GM19395 (cell line): ENCODE results near the gene KRTAP22-2.

Experiments
- ATAC-seq: cut with Tn5 transposase; IDR thresholded peaks from one replicate; pipeline ENCODE4 v1.9.1; 2021; ENCODE audit warnings: mild to moderate bottlenecking, moderate library complexity; ENCODE audit not compliant: unreplicated experiment

The KRTAP22-2 gene

GRCh38 chr21:30590297-30590696 is at the start of gene KRTAP22-2:
Gene KRTAP22-2, minus strand, starts transcription at chr21:30590397.
- no peak for ATAC-seq

GRCh38 chr21:30638686-30639085 is 48.5 kb upstream of the KRTAP22-2 start:
- ATAC-seq: no peak

GRCh38 chr21:30634906-30635305 is 44.7 kb upstream of the KRTAP22-2 start, which contains the start of gene KRTAP20-2:
Gene KRTAP20-2, plus strand, starts transcription at chr21:30635206. Its CDS starts 58 bp downstream, at chr21:30635264.
- ATAC-seq: no peak

- no peak for ATAC-seq
These were observed 39.0 kb upstream of the KRTAP22-2 start for GRCh38 chr21:30629200-30629599.

GRCh38 chr21:30628109-30628508 is 37.9 kb upstream of the KRTAP22-2 start:
- no peak for ATAC-seq

- no peak for ATAC-seq
These were observed 35.4 kb upstream of the KRTAP22-2 start for GRCh38 chr21:30625449-30626165.

- no peak for ATAC-seq
These were observed 33.2 kb upstream of the KRTAP22-2 start for GRCh38 chr21:30623362-30623761.

GRCh38 chr21:30620522-30620921 is 30.3 kb upstream of the KRTAP22-2 start, which contains the start of gene KRTAP20-4:
Gene KRTAP20-4, plus strand, starts transcription at chr21:30620627.
- no peak for ATAC-seq

GRCh38 chr21:30620080-30620479 is 29.9 kb upstream of the KRTAP22-2 start:
- ATAC-seq: no peak

- ATAC-seq: no peak
These were observed 25.9 kb upstream of the KRTAP22-2 start, which contains the start of gene KRTAP20-1 for GRCh38 chr21:30616125-30616524. Gene KRTAP20-1, plus strand, starts transcription at chr21:30616425. Its CDS starts 30 bp downstream, at chr21:30616455.

GRCh38 chr21:30615199-30615598 is 25.0 kb upstream of the KRTAP22-2 start:
- no peak for ATAC-seq

- no peak for ATAC-seq
These were observed 23.6 kb upstream of the KRTAP22-2 start, which contains the start of gene KRTAP6-1 for GRCh38 chr21:30613836-30614235. Gene KRTAP6-1, minus strand, starts transcription at chr21:30613930. Its CDS starts 26 bp downstream, at chr21:30613904.

- no peak for ATAC-seq
These were observed 21.9 kb upstream of the KRTAP22-2 start for GRCh38 chr21:30612132-30612531.

GRCh38 chr21:30605968-30606367 is 15.8 kb upstream of the KRTAP22-2 start:
- ATAC-seq: no peak

GRCh38 chr21:30600787-30601186 is 10.6 kb upstream of the KRTAP22-2 start, which contains the start of gene KRTAP22-1:
Gene KRTAP22-1, plus strand, starts transcription at chr21:30601087.
- ATAC-seq: no peak

GRCh38 chr21:30598802-30599201 is 8.6 kb upstream of the KRTAP22-2 start, which contains the start of gene KRTAP6-2:
Gene KRTAP6-2, minus strand, starts transcription at chr21:30598902. Its CDS starts 28 bp downstream, at chr21:30598874.
- ATAC-seq: no peak

GRCh38 chr21:30592140-30592539 is 1.9 kb upstream of the KRTAP22-2 start, which contains the start of gene KRTAP6-3:
Gene KRTAP6-3, plus strand, starts transcription at chr21:30592440. Its CDS starts 6 bp downstream, at chr21:30592446.
- no peak for ATAC-seq

GRCh38 chr21:30582870-30583269 is 7.3 kb downstream of the KRTAP22-2 start:
- ATAC-seq: no peak

- no peak for ATAC-seq
These were observed 10.1 kb downstream of the KRTAP22-2 start for GRCh38 chr21:30580132-30580531.

GRCh38 chr21:30579346-30579745 is 10.9 kb downstream of the KRTAP22-2 start:
- no peak for ATAC-seq

GRCh38 chr21:30577766-30578165 is 12.4 kb downstream of the KRTAP22-2 start:
- ATAC-seq: no peak

GRCh38 chr21:30567617-30568016 is 22.6 kb downstream of the KRTAP22-2 start:
- no peak for ATAC-seq
